ENCODE data around the gene SSBP3. TPM values are rescaled to one million over a fixed set of nuclear protein-coding genes. Genes with fewer than 3 reads are reported as not detected.

The SSBP3 gene
- total and polyA plus RNA-seq, 2 of the 13 experiments (the other 11 are each of a cell fraction or from before 2014, with no cell fraction given), result 8.5 to 17.6 TPM

- TF ChIP-seq NRL (CRISPR knock-in tag; IDR thresholded peaks at IDR 0.05; ENCODE audit: borderline replicate concordance), result no peak
- no peak for TF ChIP-seq HNRNPL (IDR thresholded peaks at IDR 0.05; ENCODE audit: low read depth, low read length)
- TF ChIP-seq, protein P1, sequence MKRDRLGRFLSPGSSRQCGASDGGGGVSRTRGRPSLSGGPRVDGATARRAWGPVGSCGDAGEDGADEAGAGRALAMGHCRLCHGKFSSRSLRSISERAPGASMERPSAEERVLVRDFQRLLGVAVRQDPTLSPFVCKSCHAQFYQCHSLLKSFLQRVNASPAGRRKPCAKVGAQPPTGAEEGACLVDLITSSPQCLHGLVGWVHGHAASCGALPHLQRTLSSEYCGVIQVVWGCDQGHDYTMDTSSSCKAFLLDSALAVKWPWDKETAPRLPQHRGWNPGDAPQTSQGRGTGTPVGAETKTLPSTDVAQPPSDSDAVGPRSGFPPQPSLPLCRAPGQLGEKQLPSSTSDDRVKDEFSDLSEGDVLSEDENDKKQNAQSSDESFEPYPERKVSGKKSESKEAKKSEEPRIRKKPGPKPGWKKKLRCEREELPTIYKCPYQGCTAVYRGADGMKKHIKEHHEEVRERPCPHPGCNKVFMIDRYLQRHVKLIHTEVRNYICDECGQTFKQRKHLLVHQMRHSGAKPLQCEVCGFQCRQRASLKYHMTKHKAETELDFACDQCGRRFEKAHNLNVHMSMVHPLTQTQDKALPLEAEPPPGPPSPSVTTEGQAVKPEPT (CRISPR knock-in tag; IDR thresholded peaks at IDR 0.05; ENCODE audit: low read depth), result no peak
- TF ChIP-seq, protein P2, sequence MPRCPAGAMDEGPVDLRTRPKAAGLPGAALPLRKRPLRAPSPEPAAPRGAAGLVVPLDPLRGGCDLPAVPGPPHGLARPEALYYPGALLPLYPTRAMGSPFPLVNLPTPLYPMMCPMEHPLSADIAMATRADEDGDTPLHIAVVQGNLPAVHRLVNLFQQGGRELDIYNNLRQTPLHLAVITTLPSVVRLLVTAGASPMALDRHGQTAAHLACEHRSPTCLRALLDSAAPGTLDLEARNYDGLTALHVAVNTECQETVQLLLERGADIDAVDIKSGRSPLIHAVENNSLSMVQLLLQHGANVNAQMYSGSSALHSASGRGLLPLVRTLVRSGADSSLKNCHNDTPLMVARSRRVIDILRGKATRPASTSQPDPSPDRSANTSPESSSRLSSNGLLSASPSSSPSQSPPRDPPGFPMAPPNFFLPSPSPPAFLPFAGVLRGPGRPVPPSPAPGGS (CRISPR knock-in tag; IDR thresholded peaks at IDR 0.05), result no peak
- TF ChIP-seq ISL2 (CRISPR knock-in tag; IDR thresholded peaks at IDR 0.05), result 0 out of 2 replicates have a peak, but pooled peaks have one; percentile 15
- TF ChIP-seq ZSCAN25 (CRISPR knock-in tag; IDR thresholded peaks at IDR 0.05), result no peak
- no peak for TF ChIP-seq HMGA1 (CRISPR knock-in tag; conservative IDR thresholded peaks at IDR 0.05)
- peak; percentile 42; the same call in 1 of the 2 replicates for TF ChIP-seq CHD4 (IDR thresholded peaks at IDR 0.05; ENCODE audit: borderline replicate concordance, low read length)
- TF ChIP-seq CSRNP1 (CRISPR knock-in tag; IDR thresholded peaks at IDR 0.05), result no peak
- TF ChIP-seq, protein P3, sequence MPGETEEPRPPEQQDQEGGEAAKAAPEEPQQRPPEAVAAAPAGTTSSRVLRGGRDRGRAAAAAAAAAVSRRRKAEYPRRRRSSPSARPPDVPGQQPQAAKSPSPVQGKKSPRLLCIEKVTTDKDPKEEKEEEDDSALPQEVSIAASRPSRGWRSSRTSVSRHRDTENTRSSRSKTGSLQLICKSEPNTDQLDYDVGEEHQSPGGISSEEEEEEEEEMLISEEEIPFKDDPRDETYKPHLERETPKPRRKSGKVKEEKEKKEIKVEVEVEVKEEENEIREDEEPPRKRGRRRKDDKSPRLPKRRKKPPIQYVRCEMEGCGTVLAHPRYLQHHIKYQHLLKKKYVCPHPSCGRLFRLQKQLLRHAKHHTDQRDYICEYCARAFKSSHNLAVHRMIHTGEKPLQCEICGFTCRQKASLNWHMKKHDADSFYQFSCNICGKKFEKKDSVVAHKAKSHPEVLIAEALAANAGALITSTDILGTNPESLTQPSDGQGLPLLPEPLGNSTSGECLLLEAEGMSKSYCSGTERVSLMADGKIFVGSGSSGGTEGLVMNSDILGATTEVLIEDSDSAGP (CRISPR knock-in tag; IDR thresholded peaks at IDR 0.05; ENCODE audit: borderline replicate concordance), result peak; percentile 99
- TF ChIP-seq SAP130 (CRISPR knock-in tag; IDR thresholded peaks at IDR 0.05; ENCODE audit: low read depth), result peak; percentile 75
- no peak for TF ChIP-seq STAT6 (CRISPR knock-in tag; IDR thresholded peaks at IDR 0.05; ENCODE audit: borderline replicate concordance)
- TF ChIP-seq FOXP1 (IDR thresholded peaks at IDR 0.05), result peak; percentile 68
- TF ChIP-seq FOXP1 (CRISPR knock-in tag; IDR thresholded peaks at IDR 0.05), result peak; percentile 85; the same call in 1 of the 2 replicates
- peak; percentile 100 for TF ChIP-seq PRDM4 (CRISPR knock-in tag; IDR thresholded peaks at IDR 0.05; ENCODE audit: borderline replicate concordance)
- no peak for TF ChIP-seq HES4 (CRISPR knock-in tag; IDR thresholded peaks at IDR 0.05; ENCODE audit: borderline replicate concordance)
Measured at GRCh38 chr1:54407404-54408146, 1.4 kb upstream of the SSBP3 start (continued).
